CD4-positive, CD25-positive, alpha-beta regulatory T cell (primary cell): ENCODE measurements around the gene C3orf85. TPM values are rescaled to one million over a fixed set of nuclear protein-coding genes. Genes with fewer than 3 reads are reported as not detected.

ENCODE experiments used
- ATAC-seq, 2 donors: fragments of 150-1000 bp; cut with Tn5 transposase; one replicate each; pipeline ENCODE4 v1.10.0; 2021; ENCODE audit warnings: low read depth in 2 of 2, moderate number of reproducible peaks in 2 of 2, moderate library complexity in 1 of 2
- DNase-seq, 3 donors: peaks; one replicate each; pipeline versions ENCODE4 v3.0.0 to v3.0.0-alpha.2; 2012 to 2022; ENCODE audit warnings: mixed read lengths in 1 of 3
- H3K27ac ChIP-seq: one replicate; pipeline ENCODE4 v1.7.0; 2013; ENCODE audit warnings: mild to moderate bottlenecking, low read length; ENCODE audit not compliant: insufficient read depth, poor library complexity, severe bottlenecking
- H3K27me3 ChIP-seq: one replicate; pipeline ENCODE4 v1.7.0; 2013; ENCODE audit warnings: low read length; ENCODE audit not compliant: control insufficient read depth, insufficient read depth
- H3K36me3 ChIP-seq: one replicate; pipeline ENCODE4 v1.7.0; 2013; ENCODE audit warnings: mild to moderate bottlenecking, low read length, moderate library complexity; ENCODE audit not compliant: control insufficient read depth, insufficient read depth
- H3K4me1 ChIP-seq: 2 replicates; pipeline ENCODE4 v1.7.0; 2013; ENCODE audit warnings: mild to moderate bottlenecking, low read length; ENCODE audit not compliant: insufficient read depth, control insufficient read depth, poor library complexity, severe bottlenecking
- H3K4me3 ChIP-seq: one replicate; pipeline ENCODE4 v1.7.0; 2013; ENCODE audit warnings: low read depth, mild to moderate bottlenecking, low read length, moderate library complexity
- H3K9me3 ChIP-seq, 2 experiments: 1 replicate in 1 of 2; 2 replicates in 1 of 2; pipeline ENCODE4 v1.7.0; 2013; ENCODE audit warnings: low read length in 2 of 2, mild to moderate bottlenecking in 1 of 2, moderate library complexity in 1 of 2; ENCODE audit not compliant: control insufficient read depth in 2 of 2
- H3K27ac Mint-ChIP-seq, 3 donors: one replicate each; pipeline ENCODE4 v1.8.0; 2020 to 2022; ENCODE audit warnings: mild to moderate bottlenecking in 3 of 3, mixed read lengths in 3 of 3, moderate library complexity in 2 of 3
- H3K27me3 Mint-ChIP-seq: one replicate; pipeline ENCODE4 v1.8.0; 2022; ENCODE audit warnings: mild to moderate bottlenecking, mixed read lengths
- H3K36me3 Mint-ChIP-seq: one replicate; pipeline ENCODE4 v1.8.0; 2020; ENCODE audit warnings: mixed read lengths
- H3K4me1 Mint-ChIP-seq, 4 donors: one replicate each; pipeline ENCODE4 v1.8.0; 2020 to 2022; ENCODE audit warnings: mixed read lengths in 4 of 4, mild to moderate bottlenecking in 1 of 4
- H3K4me3 Mint-ChIP-seq, 4 donors: one replicate each; pipeline ENCODE4 v1.8.0; 2020 to 2022; ENCODE audit warnings: mild to moderate bottlenecking in 4 of 4, mixed read lengths in 4 of 4, moderate library complexity in 3 of 4
- H3K9me3 Mint-ChIP-seq, 7 donors: one replicate each; pipeline ENCODE4 v1.8.0; 2020 to 2022; ENCODE audit warnings: mixed read lengths in 7 of 7, mild to moderate bottlenecking in 3 of 7, moderate library complexity in 2 of 7
- polyA plus RNA-seq, 4 donors: library from polyadenylated mRNA; unstranded; fragments of 300-500 nt; fragmentation: Illumina TruSeq; gene quantifications; one replicate each; pipeline ENCODE4 v1.2.3, GENCODE V29; 2021
- total RNA-seq: library from RNA; stranded (reverse); gene quantifications from one replicate; pipeline ENCODE4 v1.2.3, GENCODE V29; 2022

Gene C3orf85, protein sequence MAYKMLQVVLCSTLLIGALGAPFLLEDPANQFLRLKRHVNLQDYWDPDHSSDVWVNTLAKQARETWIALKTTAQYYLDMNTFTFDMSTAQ
- not detected for total RNA-seq
- not detected for polyA plus RNA-seq

DNA sequence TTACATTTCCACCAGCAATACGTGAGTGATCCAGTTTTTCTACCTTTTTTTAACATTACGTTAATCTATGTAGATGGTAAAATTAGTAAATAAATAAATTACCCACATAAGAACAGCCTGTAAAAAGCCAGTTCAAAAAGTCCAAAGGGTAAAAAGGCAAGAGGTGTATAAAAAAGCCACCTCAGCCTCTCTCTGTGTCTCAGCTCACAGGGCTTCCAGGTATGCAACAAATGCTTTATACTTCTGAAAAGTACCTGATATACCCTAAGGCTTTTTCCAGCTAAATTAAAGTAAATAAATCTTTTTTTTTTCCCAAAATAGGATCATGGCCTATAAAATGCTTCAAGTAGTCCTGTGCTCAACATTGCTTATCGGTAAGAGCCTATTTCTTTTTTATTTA lies at the start of gene C3orf85:
TSS of gene C3orf85 (plus strand) at position 197 of the 400 bp plus-strand sequence. CDS start at position 326, 129 bp downstream.
- DNase-seq (no peak), ATAC-seq (no peak)
- no peaks in the 10 kb centered on the region for H3K4me1 ChIP-seq
- Mint-ChIP-seq H3K27ac (no peak within 1 kb of the TSS), H3K9me3 (peaks cover 0 to 5% (median 2%) of the 10 kb centered on the region in 7 donors), H3K4me1 (no peaks in the 10 kb centered on the region), H3K4me3 (no peak within 1 kb of the TSS), H3K36me3 (no peaks in the 10 kb centered on the region), H3K27me3 (no peaks in the 10 kb centered on the region)
- no peaks in the 10 kb centered on the region for H3K36me3 ChIP-seq
- no peaks in the 10 kb centered on the region for H3K27me3 ChIP-seq
- no peak within 1 kb of the TSS for H3K4me3 ChIP-seq
- no peak within 1 kb of the TSS for H3K27ac ChIP-seq
- H3K9me3 ChIP-seq: no peaks in the 10 kb centered on the region

DNA sequence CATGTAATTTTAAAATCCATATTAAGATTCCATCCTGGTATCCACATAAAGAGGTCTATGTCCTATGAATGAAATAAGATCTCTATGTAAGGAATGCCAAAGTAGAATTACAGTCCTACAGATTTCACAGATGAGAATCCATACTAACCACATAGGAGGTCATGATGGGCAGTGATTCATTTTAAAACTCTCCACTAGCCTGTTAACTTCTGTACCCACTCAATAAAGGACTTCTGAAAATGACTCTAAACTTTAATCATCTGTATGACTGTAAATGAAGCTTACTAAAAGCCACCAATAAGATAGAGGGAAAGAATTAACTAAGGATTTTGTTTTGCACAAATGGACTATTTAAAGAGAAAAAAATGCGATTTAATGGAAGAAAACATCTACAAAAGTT lies 47.3 kb upstream of the C3orf85 start:
- Mint-ChIP-seq H3K4me3 (no peak overlapping the region), H3K27me3 (peaks cover 34% of the 10 kb centered on the region), H3K27ac (no peak overlapping the region), H3K9me3 (no peaks in the 10 kb centered on the region), H3K36me3 (no peaks in the 10 kb centered on the region), H3K4me1 (no peaks in the 10 kb centered on the region)
- no peak overlapping the region for H3K27ac ChIP-seq
- no peaks in the 10 kb centered on the region for H3K36me3 ChIP-seq
- H3K9me3 ChIP-seq: no peaks in the 10 kb centered on the region
- no peak for DNase-seq
- H3K4me3 ChIP-seq: no peak overlapping the region
- no peaks in the 10 kb centered on the region for H3K4me1 ChIP-seq
- H3K27me3 ChIP-seq: peaks cover 3% of the 10 kb centered on the region
- no peak for ATAC-seq

DNA sequence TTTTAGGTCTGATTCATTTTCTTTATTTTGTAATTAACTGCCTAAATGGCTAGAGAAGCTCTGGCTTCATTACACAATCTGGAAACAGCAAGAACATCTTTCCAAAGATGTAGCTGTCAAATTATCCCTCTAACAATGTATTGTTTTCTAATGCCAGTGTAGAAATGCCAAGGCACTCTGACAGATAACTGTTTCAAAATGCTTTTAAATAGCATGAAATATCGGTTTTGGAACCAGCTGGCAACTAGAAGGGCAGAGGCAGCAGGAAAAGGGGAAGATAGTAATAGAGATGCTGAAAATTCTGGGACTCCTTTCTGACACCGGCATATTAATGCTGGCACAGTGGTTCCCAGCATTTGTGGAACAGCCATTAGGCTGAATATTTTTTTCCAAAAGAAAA lies 44.7 kb upstream of the C3orf85 start:
- H3K36me3 ChIP-seq: no peaks in the 10 kb centered on the region
- H3K27ac ChIP-seq: no peak overlapping the region
- no peak for ATAC-seq
- Mint-ChIP-seq H3K4me1 (no peaks in the 10 kb centered on the region), H3K27me3 (peaks cover 27% of the 10 kb centered on the region), H3K27ac (no peak overlapping the region), H3K4me3 (no peak overlapping the region), H3K9me3 (no peaks in the 10 kb centered on the region), H3K36me3 (no peaks in the 10 kb centered on the region)
- no peaks in the 10 kb centered on the region for H3K9me3 ChIP-seq
- H3K4me3 ChIP-seq: no peak overlapping the region
- no peaks in the 10 kb centered on the region for H3K4me1 ChIP-seq
- no peak for DNase-seq
- H3K27me3 ChIP-seq: no peaks in the 10 kb centered on the region

DNA sequence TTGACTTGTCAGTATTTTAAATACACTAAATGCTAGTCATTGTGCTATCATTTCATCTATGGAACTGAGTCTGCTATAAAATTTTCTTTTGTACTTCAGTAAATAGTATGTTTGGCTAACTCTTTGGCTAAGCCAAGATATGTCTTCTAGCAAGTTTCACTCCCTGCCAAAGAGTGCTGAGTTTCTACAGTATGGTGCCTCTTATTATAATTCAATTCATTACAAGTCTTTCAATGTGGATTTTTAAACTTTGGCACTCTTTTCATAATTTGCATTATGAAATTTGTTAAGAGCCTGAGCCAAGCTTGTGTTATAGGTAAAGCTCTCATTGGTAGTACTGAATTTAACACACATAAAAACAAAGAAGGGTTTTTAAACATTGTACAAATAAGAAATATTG lies 43.0 kb upstream of the C3orf85 start:
- no peaks in the 10 kb centered on the region for H3K4me1 ChIP-seq
- no peak overlapping the region for H3K27ac Mint-ChIP-seq
- no peaks in the 10 kb centered on the region for H3K36me3 ChIP-seq
- DNase-seq (no peak), ATAC-seq (no peak)
- H3K27me3 Mint-ChIP-seq: peaks cover 20% of the 10 kb centered on the region
- H3K36me3 Mint-ChIP-seq: no peaks in the 10 kb centered on the region
- H3K4me3 Mint-ChIP-seq: no peak overlapping the region
- H3K4me1 Mint-ChIP-seq: no peaks in the 10 kb centered on the region
- H3K4me3 ChIP-seq: no peak overlapping the region
- no peak overlapping the region for H3K27ac ChIP-seq
- H3K27me3 ChIP-seq: no peaks in the 10 kb centered on the region
- H3K9me3 Mint-ChIP-seq: no peaks in the 10 kb centered on the region
- H3K9me3 ChIP-seq: no peaks in the 10 kb centered on the region

DNA sequence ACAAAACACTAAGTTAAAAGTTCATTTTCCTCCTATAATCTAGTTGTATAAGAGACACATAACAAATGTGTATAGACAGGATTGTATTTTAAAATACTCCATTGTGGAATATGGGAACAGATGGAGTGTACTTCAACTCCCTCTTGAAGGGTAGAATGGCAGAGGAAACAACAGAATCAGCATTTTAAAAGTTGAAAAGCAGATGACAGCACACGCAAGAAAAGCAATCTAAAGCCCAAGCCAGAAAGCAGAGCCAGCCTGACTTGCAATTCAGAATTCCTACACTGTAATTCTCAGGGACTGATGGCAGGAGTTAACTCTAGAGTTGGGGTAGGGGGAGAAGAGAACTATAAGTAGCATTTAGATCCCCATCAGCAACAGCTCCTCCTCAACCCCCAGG lies 41.4 kb upstream of the C3orf85 start:
- Mint-ChIP-seq H3K4me1 (no peaks in the 10 kb centered on the region), H3K4me3 (no peak overlapping the region), H3K36me3 (no peaks in the 10 kb centered on the region), H3K9me3 (no peaks in the 10 kb centered on the region), H3K27ac (no peak overlapping the region), H3K27me3 (peaks cover 12% of the 10 kb centered on the region)
- no peak for ATAC-seq
- no peaks in the 10 kb centered on the region for H3K27me3 ChIP-seq
- no peaks in the 10 kb centered on the region for H3K9me3 ChIP-seq
- H3K27ac ChIP-seq: no peak overlapping the region
- H3K36me3 ChIP-seq: no peaks in the 10 kb centered on the region
- H3K4me3 ChIP-seq: no peak overlapping the region
- no peaks in the 10 kb centered on the region for H3K4me1 ChIP-seq
- DNase-seq: no peak

DNA sequence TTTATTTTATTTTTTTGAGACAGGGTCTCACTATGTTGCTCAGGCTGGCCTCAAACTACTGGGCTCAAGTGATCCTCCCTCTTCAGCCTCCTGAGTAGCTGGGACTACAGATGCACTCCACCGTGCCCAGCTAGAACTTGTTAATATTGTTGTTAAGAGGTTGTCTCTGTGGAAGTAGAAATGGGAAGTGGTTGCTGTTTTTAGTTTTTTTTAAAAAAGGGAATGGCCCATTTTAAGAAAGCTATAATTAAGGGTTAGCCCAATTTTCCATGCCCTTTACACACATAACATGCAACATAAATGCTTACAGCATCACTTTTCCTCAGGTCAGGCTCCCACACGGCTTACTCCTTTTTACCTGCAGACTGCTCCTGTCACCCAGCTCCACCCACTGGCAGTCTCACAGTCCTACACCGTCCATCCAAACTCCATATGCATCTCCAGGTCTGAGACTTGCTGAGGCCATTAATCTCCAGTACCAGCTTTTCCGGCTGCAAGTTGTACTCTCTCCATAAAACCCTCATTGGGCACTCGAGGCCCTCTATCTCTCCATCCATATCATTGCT lies 38.4 kb upstream of the C3orf85 start:
- peak in 1 of 2 donors; percentile 21 for ATAC-seq
- Histone ChIP-seq H3K27me3 (peaks cover 4% of the 10 kb centered on the region), H3K36me3 (no peaks in the 10 kb centered on the region), H3K4me1 (no peaks in the 10 kb centered on the region), H3K4me3 (no peak overlapping the region), H3K9me3 (no peaks in the 10 kb centered on the region), H3K27ac (no peak overlapping the region)
- Mint-ChIP-seq H3K27ac (no peak overlapping the region), H3K4me3 (no peak overlapping the region), H3K4me1 (no peaks in the 10 kb centered on the region), H3K27me3 (peaks cover 12% of the 10 kb centered on the region), H3K9me3 (no peaks in the 10 kb centered on the region), H3K36me3 (no peaks in the 10 kb centered on the region)
- no peak for DNase-seq

DNA sequence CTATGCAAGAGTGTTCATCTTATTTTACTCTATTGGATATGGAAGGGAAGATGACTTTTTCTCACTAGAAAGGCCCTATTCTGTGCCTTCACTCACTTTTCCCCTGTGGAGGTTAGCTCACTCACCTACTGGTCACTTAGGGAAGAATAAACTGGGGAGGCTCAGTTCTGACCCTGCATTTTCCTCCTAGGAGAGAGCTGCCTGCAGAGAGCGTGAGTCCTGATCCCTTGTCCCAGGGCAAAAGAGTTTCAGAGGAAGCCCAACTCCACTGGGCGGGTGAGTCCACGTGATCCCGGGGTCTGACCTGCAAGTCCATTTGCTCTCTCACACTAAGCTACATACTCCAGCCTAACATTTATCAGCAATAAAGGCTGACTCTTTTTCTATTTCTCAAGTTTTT lies 26.9 kb upstream of the C3orf85 start:
- Mint-ChIP-seq H3K27ac (no peak overlapping the region), H3K27me3 (peaks cover 9% of the 10 kb centered on the region), H3K36me3 (no peaks in the 10 kb centered on the region), H3K4me3 (no peak overlapping the region), H3K4me1 (no peaks in the 10 kb centered on the region), H3K9me3 (peaks cover 0 to 5% (median 0%) of the 10 kb centered on the region in 7 donors)
- Histone ChIP-seq H3K27ac (no peak overlapping the region), H3K9me3 (no peaks in the 10 kb centered on the region), H3K27me3 (no peaks in the 10 kb centered on the region), H3K4me1 (no peaks in the 10 kb centered on the region), H3K4me3 (no peak overlapping the region), H3K36me3 (no peaks in the 10 kb centered on the region)
- ATAC-seq: no peak
- no peak for DNase-seq

DNA sequence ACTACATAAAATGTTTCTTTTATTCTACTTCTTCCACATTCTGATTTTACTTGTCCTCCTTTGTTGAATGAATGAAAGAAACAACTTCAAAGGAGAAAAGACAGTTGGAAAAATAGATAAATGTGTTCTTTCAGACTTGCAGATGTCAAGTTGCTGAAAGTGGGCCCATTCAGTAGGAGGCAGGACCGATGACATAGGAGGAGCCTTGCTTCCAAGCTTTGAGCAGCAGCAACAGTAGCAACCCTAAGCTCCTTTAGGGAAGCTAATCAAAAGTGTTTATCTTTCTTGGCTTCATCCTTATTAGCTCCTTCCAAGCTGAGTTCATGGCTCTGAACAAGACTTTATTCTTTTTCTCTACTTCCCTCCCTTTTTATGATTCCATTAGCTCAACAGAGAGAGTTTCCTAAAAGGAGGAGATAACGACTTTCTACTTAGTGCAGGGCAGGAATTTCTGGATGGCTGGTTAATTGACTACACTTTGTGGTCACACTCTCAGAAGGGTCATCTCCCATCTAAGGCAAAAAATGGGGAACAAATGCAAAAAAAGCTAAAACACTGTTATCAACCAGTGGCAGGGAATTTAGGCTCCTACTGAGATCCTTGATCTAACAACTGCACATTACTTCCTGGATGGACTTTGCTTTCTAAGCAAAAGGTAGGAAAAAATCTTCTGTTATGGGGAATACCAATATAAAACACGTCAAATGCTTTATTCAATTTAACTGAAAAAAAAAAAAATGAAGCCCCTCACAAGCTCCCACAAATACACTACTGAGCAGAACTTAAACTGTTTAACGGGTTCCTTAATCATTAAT lies 23.4 kb upstream of the C3orf85 start:
- H3K27ac ChIP-seq: no peak overlapping the region
- peaks cover 0 to 2% (median 0%) of the 10 kb centered on the region in 7 donors for H3K9me3 Mint-ChIP-seq
- no peak for ATAC-seq
- no peaks in the 10 kb centered on the region for H3K4me1 Mint-ChIP-seq
- no peaks in the 10 kb centered on the region for H3K36me3 ChIP-seq
- DNase-seq: no peak
- no peaks in the 10 kb centered on the region for H3K27me3 ChIP-seq
- H3K4me3 ChIP-seq: no peak overlapping the region
- no peak overlapping the region for H3K4me3 Mint-ChIP-seq
- H3K4me1 ChIP-seq: no peaks in the 10 kb centered on the region
- no peaks in the 10 kb centered on the region for H3K9me3 ChIP-seq
- peaks cover 16% of the 10 kb centered on the region for H3K27me3 Mint-ChIP-seq
- no peaks in the 10 kb centered on the region for H3K36me3 Mint-ChIP-seq
- H3K27ac Mint-ChIP-seq: no peak overlapping the region
